Urinary bladder (tissue), 4 donors: ENCODE measurements around the gene WNT3. TPM values are rescaled to one million over a fixed set of nuclear protein-coding genes. Genes with fewer than 3 reads are reported as not detected.
"Not testable (repeated sequence)": the region's sequence is repeated elsewhere in the genome, so short reads cannot be mapped to it uniquely, and the experiment has no call there.

Experiments
- DNase-seq: peaks from one replicate; pipeline ENCODE4 v3.0.0-alpha.2; 2015; ENCODE audit errors: extremely low spot score
- H3K27ac ChIP-seq: one replicate; pipeline ENCODE4 v1.5.1; 2013; ENCODE audit warnings: low read depth, mild to moderate bottlenecking, moderate library complexity
- H3K36me3 ChIP-seq: one replicate; pipeline ENCODE4 v1.6.1; 2013; ENCODE audit warnings: mild to moderate bottlenecking, moderate library complexity; ENCODE audit not compliant: insufficient read depth
- H3K4me1 ChIP-seq: one replicate; pipeline ENCODE4 v1.6.1; 2013; ENCODE audit warnings: mild to moderate bottlenecking, moderate library complexity; ENCODE audit not compliant: insufficient read depth
- H3K4me3 ChIP-seq: one replicate; pipeline ENCODE4 v1.5.1; 2013; ENCODE audit warnings: low read depth, low read length
- WGBS: extraction: QIAGEN DNeasy Blood & Tissue Kit; methylation state at CpG from one replicate; pipeline ENCODE4 v1.1.7; 2013; 5-methylcytosine and 5-hydroxymethylcytosine counted together
- polyA plus RNA-seq: library from polyadenylated mRNA; stranded (reverse); fragments of 200-250 nt; gene quantifications from one replicate; pipeline ENCODE4 v1.2.3, GENCODE V29; 2013
- total RNA-seq: library from RNA; depleted of rRNA; stranded (reverse); fragments of >200 nt; gene quantifications from one replicate; pipeline ENCODE4 v1.2.3, GENCODE V29; 2014
- donor health status: healthy with polysubstance abuse.
- donor health status: healthy.

Gene WNT3
- total and polyA plus RNA-seq, 2 donors = 0.54 to 0.90 TPM

DNA sequence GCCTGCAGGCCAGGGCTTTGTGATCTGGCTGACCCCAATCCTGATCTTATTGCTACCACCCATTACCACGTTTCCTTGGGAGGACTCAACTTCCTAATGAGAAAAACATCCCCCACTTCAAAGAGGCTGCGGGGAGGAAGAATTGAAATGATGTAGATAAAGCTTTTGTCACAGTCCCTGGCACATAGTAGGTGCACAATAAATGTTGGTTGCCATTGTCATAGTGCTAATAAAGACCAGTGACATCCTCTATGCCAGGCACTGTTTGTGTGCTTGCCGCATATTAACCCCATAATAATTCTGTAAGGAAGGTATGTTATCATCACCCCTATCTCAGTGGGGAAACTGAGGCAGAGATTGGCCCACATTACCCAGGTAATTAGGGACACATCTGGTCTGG, 22.4 kb downstream of the WNT3 start:
- Histone ChIP-seq H3K27ac (no peak overlapping the region), H3K4me3 (no peak overlapping the region), H3K4me1 (no peaks in the 10 kb centered on the region), H3K36me3 (no peaks in the 10 kb centered on the region)
- DNase-seq = no peak
- 52% methylated on average over 3 of the region's 3 CpGs for WGBS

DNA sequence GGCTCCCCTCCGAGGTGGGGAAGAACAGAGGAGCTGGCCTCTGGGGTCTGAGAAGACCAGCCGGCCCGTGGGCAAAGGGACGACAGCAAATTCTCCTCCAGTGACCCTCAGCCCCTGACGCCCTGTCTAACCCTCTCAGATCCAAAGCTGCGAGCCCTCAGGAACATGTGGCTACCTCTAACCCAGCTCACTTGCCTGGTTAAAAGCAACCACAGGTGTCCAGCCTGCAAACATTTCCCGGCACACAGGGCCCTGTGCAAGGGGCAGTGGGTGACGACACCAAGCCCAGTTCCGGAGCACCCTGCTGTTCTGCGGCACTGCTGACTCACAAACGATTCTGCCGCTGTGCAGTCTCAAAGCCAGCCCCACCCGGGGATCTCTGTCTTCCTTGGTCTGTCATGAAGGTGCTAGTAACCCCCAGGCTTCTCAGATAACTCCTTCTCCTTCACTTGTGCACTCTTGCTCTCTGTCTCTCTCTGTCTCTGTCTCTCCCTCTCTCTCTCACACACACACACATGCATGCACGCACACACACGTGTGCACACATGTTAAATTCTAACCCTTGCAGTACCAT, 23.0 kb downstream of the WNT3 start:
- Histone ChIP-seq H3K4me3 (no peak overlapping the region), H3K4me1 (no peaks in the 10 kb centered on the region), H3K36me3 (no peaks in the 10 kb centered on the region), H3K27ac (no peak overlapping the region)
- WGBS = 64% methylated on average over 15 of the region's 15 CpGs
- DNase-seq = no peak

DNA sequence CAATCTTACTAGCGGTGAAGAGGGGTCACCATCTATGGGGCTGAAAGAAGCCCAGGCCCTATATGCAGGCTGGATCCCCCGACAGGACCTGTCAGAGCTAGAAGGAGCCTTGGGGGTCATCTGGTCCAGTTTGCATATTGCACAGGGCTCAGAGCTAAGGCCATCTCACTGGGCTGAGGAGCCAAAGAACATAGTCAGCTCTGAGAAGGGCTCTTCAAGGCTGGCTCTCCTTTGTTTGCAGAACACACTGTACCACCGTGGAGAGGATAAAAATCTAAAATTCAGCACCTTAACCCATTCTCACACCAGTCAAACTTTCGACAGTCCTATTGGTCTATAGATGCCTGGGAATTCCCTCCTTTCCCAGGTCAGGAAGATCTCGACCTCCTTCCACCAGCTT, 24.2 kb downstream of the WNT3 start:
- Histone ChIP-seq H3K27ac (no peak overlapping the region), H3K4me3 (no peak overlapping the region), H3K4me1 (no peaks in the 10 kb centered on the region), H3K36me3 (no peaks in the 10 kb centered on the region)
- no peak for DNase-seq
- 74% methylated on average over 5 of the region's 5 CpGs for WGBS

DNA sequence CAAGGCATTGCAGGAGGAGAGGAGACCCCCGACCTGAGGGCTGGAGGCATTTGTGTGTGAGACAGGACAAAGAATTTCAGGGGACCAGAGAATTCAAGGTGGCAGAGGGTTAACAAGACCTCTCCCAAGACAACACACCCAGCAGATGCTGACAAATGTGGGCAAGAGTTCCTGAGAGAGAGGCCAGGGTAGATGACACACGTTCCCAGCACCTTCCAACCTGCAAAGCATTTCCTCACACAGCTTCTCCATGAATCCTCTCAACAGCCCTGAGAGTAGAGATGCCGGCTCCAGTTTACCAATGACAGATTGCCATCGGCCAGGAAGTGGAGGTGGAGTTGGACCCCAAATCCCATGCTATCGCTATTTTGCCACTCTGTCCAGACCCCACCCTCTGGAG, 25.0 kb downstream of the WNT3 start:
- H3K36me3 ChIP-seq = no peaks in the 10 kb centered on the region
- no peak for DNase-seq
- H3K4me3 ChIP-seq = no peak overlapping the region
- WGBS = 45% methylated on average over 5 of the region's 5 CpGs
- no peaks in the 10 kb centered on the region for H3K4me1 ChIP-seq
- H3K27ac ChIP-seq = no peak overlapping the region

DNA sequence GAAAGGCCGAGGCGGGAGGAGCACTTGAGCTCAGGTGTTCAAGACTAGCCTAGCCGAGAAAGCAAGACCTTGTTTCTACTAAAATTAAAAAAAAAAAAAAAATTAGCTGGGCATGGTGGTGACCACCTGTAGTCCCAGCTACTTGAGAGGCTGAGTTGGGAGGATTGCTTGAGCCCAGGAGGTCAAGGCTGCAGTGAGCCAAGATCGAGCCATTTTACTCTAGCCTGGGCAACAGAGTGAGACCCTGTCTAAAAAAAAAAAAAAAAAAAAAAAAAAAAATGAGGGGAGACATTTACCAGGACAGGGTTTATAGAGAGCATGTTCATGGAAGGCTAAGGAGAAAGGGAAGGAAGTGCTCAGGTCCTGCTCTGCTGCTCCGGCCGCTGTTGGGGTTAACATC, 25.5 kb downstream of the WNT3 start:
- WGBS = 87% methylated on average over 6 of the region's 6 CpGs
- not testable (repeated sequence) for H3K27ac ChIP-seq, H3K36me3 ChIP-seq, H3K4me3 ChIP-seq, DNase-seq, H3K4me1 ChIP-seq

DNA sequence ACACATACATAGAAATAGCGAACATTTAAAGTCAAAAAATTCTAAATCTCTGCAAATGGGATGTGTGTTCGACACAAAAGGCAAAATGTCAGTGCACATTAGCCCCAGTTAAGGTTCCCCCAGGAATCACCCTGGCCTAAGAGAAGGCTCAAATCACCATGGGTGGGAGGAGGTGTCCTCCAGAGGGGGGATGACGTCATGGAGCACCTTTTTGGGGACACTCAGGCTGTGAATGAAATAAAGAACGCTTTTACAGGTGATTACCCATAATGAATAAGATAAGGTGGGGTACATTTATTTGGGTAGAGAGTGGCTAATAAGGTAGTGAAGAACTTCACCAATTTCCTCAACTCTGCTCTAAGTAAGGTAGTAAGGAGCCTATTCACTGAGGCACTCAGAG, 26.4 kb downstream of the WNT3 start:
- Histone ChIP-seq H3K4me1 (no peaks in the 10 kb centered on the region), H3K36me3 (no peaks in the 10 kb centered on the region), H3K4me3 (no peak overlapping the region), H3K27ac (no peak overlapping the region)
- WGBS = 82% methylated on average over 4 of the region's 4 CpGs
- DNase-seq = no peak

DNA sequence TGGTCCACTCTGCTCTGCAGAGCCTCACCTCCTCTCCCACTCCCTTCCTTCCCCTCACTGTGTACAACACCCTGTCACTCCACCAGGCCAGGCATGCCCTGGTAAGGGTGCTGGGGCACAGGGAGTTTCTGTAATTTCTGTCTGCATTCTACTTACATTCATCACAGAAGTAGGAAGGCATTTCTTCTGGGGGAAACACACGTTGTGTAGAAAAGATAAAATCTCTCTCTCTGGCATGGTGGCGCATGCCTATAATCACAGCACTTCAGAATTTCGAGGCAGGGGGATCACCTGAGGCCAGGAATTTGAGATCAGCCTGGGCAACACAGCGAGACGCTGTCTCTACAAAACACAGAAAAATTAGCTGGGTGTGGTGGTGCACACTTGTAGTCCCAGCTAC, 27.0 kb downstream of the WNT3 start:
- no peaks in the 10 kb centered on the region for H3K36me3 ChIP-seq
- DNase-seq = no peak
- H3K4me1 ChIP-seq = no peaks in the 10 kb centered on the region
- no peak overlapping the region for H3K27ac ChIP-seq
- no peak overlapping the region for H3K4me3 ChIP-seq
- WGBS = 70% methylated on average over 5 of the region's 5 CpGs

DNA sequence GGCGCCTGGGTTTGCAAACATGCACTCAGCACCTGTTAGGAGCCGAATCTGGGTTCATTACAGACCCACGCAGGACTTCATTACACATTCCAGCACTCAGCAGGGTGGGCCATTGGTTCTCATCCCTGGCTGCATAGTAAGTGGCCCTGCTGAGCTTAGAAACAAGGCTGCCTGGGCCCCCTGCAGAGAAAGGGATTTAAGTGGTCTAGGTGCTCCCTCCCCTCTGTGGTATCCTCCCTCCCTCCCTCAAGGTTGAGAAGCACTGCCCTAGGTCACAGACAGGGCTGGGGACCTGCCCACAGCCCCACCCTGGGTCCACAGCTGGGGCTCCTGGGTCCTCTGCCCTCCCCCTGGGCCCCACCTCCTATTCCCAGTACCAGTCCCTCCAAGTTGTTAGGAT, 28.3 kb downstream of the WNT3 start:
- 70% methylated on average over 3 of the region's 3 CpGs for WGBS
- DNase-seq = no peak
- no peaks in the 10 kb centered on the region for H3K36me3 ChIP-seq
- H3K4me1 ChIP-seq = no peaks in the 10 kb centered on the region
- H3K4me3 ChIP-seq = no peak overlapping the region
- no peak overlapping the region for H3K27ac ChIP-seq

DNA sequence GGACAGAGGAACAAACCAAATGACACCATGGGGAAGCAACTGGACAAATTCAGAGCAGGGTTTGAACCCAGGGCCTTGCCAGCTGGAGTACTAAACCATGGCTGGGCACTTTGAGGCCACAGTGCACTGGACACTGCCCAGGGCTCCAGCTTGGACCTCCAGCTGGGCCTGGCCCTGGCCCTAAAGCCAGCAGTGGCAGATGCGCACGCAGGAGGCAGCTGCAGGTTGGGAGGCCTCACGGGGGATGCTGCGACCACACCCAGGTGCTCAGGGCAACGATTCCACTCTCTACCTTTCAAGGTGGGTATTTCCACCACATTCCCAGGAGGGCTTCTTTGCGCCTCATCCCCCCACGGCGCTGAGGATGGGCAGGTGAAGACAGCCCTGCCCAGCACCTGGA, 28.9 kb downstream of the WNT3 start:
- 92% methylated on average over 8 of the region's 8 CpGs for WGBS
- Histone ChIP-seq H3K4me1 (no peaks in the 10 kb centered on the region), H3K4me3 (no peak overlapping the region), H3K27ac (no peak overlapping the region), H3K36me3 (no peaks in the 10 kb centered on the region)
- no peak for DNase-seq

DNA sequence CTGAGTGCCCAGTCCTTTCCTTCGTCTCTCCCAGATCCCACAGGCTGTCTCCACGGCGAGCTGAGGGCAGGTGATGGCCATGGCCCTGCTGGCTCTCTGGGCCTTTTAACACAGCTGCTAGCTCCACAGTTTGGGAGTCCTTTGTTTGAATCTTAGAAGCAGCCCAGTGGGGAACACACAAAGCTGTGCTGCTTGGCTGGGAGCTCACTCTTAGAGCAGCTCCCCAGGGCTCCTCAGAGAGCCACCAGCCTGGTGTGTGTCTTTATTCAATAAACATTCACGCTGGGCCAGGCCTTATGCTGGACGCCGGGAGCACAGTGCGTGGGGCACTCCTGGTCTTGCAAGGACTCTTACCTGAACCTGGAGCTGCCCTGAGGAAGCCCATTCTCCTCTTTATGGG, 29.7 kb downstream of the WNT3 start:
- Histone ChIP-seq H3K4me1 (no peaks in the 10 kb centered on the region), H3K27ac (no peak overlapping the region), H3K36me3 (no peaks in the 10 kb centered on the region), H3K4me3 (no peak overlapping the region)
- WGBS = 84% methylated on average over 7 of the region's 7 CpGs
- DNase-seq = no peak

DNA sequence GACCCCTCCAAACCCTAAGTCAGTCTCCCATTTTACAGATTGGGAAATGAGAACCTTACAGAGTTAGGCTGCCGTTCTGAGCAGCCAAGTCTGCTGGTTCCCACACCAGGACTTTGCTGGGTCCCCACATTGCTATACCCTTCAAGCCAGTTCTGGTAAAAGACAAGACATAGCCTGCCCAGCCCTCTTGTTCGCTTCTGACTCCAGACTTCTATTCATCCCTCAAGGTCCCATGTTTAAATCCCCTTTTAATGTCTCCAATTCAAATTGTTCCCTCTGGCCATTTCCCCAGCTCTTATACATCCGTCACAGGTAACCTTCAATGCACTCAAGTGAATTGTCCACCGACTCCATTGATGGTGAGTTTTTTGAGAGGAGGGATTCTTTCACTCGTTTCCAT, 30.2 kb downstream of the WNT3 start:
- DNase-seq = no peak
- no peaks in the 10 kb centered on the region for H3K36me3 ChIP-seq
- no peaks in the 10 kb centered on the region for H3K4me1 ChIP-seq
- H3K27ac ChIP-seq = no peak overlapping the region
- H3K4me3 ChIP-seq = no peak overlapping the region
- WGBS = 97% methylated on average over 5 of the region's 5 CpGs

DNA sequence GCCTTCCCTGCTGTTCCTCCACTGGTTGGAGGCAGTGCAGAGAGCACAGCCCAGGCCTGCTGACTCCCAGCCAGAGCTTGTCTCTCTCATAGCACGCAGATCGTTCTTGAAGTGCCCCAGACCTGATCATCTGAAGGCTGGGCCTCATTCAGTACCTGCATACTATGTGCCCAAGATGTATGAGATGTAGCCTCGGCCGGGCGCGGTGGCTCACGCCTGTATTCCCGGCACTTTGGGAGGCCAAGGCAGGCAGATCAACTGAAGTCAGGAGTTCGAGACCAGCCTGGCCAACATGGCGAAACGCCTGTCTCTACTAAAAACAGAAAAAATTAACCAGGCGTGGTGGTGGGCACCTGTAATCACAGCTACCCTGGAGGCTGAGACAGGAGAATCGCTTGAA, 31.0 kb downstream of the WNT3 start:
- WGBS = 94% methylated on average over 13 of the region's 13 CpGs

DNA sequence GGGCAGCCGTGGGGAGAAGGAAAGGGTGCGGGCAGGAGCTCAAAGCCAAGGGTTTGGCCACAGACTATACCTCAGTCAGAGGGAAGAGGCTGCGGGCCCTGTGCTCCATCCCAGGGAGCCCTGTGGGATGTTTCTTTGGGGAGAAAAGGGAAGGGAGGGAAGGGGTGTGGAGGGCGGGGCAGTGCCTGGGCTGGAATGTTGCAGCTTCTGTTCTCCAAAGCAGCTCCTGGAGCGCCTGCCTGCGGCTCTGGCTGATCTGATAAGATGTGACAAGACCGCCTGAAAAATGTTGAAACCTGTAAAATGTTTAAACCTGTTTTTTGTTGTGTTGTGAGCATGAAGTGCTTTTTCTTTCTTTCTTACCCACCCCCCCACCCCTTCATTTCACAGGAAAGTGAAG, 32.8 kb downstream of the WNT3 start:
- 49% methylated on average over 7 of the region's 7 CpGs for WGBS
- Histone ChIP-seq H3K4me3 (no peak overlapping the region), H3K27ac (no peak overlapping the region), H3K36me3 (no peaks in the 10 kb centered on the region), H3K4me1 (no peaks in the 10 kb centered on the region)
- no peak for DNase-seq

More for the DNA sequence above, 31.0 kb downstream of the WNT3 start:
- Histone ChIP-seq H3K27ac (no peak overlapping the region), H3K36me3 (no peaks in the 10 kb centered on the region), H3K4me1 (no peaks in the 10 kb centered on the region), H3K4me3 (no peak overlapping the region)
- DNase-seq = no peak

DNA sequence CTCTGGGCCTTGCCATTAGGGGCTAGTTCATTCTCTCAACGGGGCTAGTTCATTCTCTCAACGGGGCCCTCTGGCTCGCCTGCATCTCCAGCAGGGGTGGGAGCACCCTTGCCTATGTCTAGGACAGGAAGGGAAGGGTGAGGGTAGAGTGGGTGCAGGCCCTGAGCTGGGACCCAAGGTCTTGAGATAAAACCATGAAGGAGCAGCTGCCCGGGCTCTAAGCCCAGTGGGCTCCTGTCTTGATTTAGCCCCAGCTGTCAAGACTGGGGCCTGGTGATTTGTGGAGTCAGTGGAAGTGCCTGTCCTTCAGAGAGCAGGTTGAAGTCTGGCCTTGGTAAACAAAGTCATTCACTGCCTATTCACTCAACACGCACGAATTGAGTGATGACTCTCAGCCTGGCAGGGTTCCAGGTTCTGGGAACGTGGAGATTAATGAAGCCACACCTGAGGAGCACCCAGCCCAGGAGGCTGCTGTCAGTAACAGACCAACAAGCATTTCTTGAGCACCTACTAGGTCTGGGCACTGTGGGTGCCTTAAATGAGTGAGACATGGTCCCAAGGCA, 35.4 kb downstream of the WNT3 start:
- no peaks in the 10 kb centered on the region for H3K36me3 ChIP-seq
- H3K27ac ChIP-seq = no peak overlapping the region
- WGBS = 56% methylated on average over 7 of the region's 7 CpGs
- no peak for DNase-seq
- H3K4me1 ChIP-seq = no peaks in the 10 kb centered on the region
- no peak overlapping the region for H3K4me3 ChIP-seq
